Colonic mucosa (tissue), 4 donors: ENCODE results near the gene IRF3. TPM values are rescaled to one million over a fixed set of nuclear protein-coding genes. Genes with fewer than 3 reads are reported as not detected.

ENCODE experiments used
- DNase-seq: peaks from one replicate; pipeline ENCODE4 v3.0.0-alpha.2; 2020
- H3K27ac ChIP-seq: fragments of 200-600 bp; one replicate; pipeline ENCODE4 v1.8.0; 2021
- H3K27me3 ChIP-seq: fragments of 200-600 bp; one replicate; pipeline ENCODE4 v1.8.0; 2021
- H3K36me3 ChIP-seq: fragments of 200-600 bp; one replicate; pipeline ENCODE4 v1.8.0; 2021
- H3K4me1 ChIP-seq: fragments of 200-600 bp; one replicate; pipeline ENCODE4 v1.8.0; 2021; ENCODE audit warnings: mild to moderate bottlenecking
- H3K4me3 ChIP-seq: fragments of 200-600 bp; one replicate; pipeline ENCODE4 v1.8.0; 2021
- H3K9ac ChIP-seq, 2 donors: one replicate each; pipeline ENCODE4 v1.7.0; 2013; ENCODE audit warnings: control low read depth in 2 of 2, low read depth in 2 of 2, low read length in 2 of 2
- H3K9me3 ChIP-seq: fragments of 200-600 bp; one replicate; pipeline ENCODE4 v1.8.0; 2021
- CTCF ChIP-seq: fragments of 200-600 bp; IDR thresholded peaks from one replicate; pipeline ENCODE4 v1.8.0; 2022; ENCODE audit warnings: antibody characterized with exemption, mild to moderate bottlenecking
- intact Hi-C: fragments of 100-400 bp; cut with DNase I; formaldehyde crosslinking; loops from one replicate; pipeline ENCODE4 v1.14.1; 2022
- total RNA-seq, 2 donors: library from RNA; stranded (reverse); fragmentation: NEBNext Ultra II Directional in 1 of 2; extraction: Animal tissue kit (Norgen Biotek cat#: 25700) in 1 of 2; gene quantifications; one replicate each; pipeline ENCODE4 v1.2.1, GENCODE V29; 2021
- donor health status: healthy.
- donor health status: DM: no; HTN: no; CAD: no.
- donor health status: DM: no; HTN: no; CAD: no.

IRF3 gene
- total RNA-seq, 2 donors from 2014 or later = 62.9 to 190 TPM

GRCh38 chr19:49677901-49678674, 12.4 kb upstream of the IRF3 start:
- Histone ChIP-seq H3K4me3 (peak overlapping the region; percentile 66), H3K9ac (peak overlapping the region; percentile 82 to 97), H3K36me3 (no peaks in the 10 kb centered on the region), H3K4me1 (peaks cover 12% of the 10 kb centered on the region), H3K27ac (peak overlapping the region; percentile 88), H3K27me3 (no peaks in the 10 kb centered on the region), H3K9me3 (no peaks in the 10 kb centered on the region)
- TF ChIP-seq CTCF = peak; percentile 39
- peak; percentile 86 for DNase-seq
- intact Hi-C loops = no loop called here

- Histone ChIP-seq H3K9ac (peak within 1 kb of the TSS; percentile 82 to 97), H3K4me1 (peaks cover 12% of the 10 kb centered on the region)
These were observed 11.7 kb upstream of the IRF3 start, which contains the start of gene PRMT1 for GRCh38 chr19:49677231-49677900. Gene PRMT1 (plus strand): TSS chr19:49677271. CDS start chr19:49677281, 10 bp downstream.

GRCh38 chr19:49676784-49677230, 11.2 kb upstream of the IRF3 start:
- DNase-seq = peak; percentile 100
- peak overlapping the region; percentile 66 for H3K4me3 ChIP-seq
- intact Hi-C loops = no loop called here
- peak overlapping the region; percentile 82 to 97 for H3K9ac ChIP-seq
- no peaks in the 10 kb centered on the region for H3K36me3 ChIP-seq
- no peaks in the 10 kb centered on the region for H3K27me3 ChIP-seq
- peak overlapping the region; percentile 88 for H3K27ac ChIP-seq
- peaks cover 12% of the 10 kb centered on the region for H3K4me1 ChIP-seq
- H3K9me3 ChIP-seq = no peaks in the 10 kb centered on the region
- TF ChIP-seq CTCF = no peak

More at GRCh38 chr19:49677231-49677900, 11.7 kb upstream of the IRF3 start, which contains the start of gene PRMT1:
- intact Hi-C loops = no loop called here
- H3K36me3 ChIP-seq = no peaks in the 10 kb centered on the region
- no peak for TF ChIP-seq CTCF
- H3K27ac ChIP-seq = peak within 1 kb of the TSS; percentile 88
- no peak for DNase-seq
- H3K4me3 ChIP-seq = peak within 1 kb of the TSS; percentile 66
- H3K27me3 ChIP-seq = no peaks in the 10 kb centered on the region
- H3K9me3 ChIP-seq = no peaks in the 10 kb centered on the region

DNA sequence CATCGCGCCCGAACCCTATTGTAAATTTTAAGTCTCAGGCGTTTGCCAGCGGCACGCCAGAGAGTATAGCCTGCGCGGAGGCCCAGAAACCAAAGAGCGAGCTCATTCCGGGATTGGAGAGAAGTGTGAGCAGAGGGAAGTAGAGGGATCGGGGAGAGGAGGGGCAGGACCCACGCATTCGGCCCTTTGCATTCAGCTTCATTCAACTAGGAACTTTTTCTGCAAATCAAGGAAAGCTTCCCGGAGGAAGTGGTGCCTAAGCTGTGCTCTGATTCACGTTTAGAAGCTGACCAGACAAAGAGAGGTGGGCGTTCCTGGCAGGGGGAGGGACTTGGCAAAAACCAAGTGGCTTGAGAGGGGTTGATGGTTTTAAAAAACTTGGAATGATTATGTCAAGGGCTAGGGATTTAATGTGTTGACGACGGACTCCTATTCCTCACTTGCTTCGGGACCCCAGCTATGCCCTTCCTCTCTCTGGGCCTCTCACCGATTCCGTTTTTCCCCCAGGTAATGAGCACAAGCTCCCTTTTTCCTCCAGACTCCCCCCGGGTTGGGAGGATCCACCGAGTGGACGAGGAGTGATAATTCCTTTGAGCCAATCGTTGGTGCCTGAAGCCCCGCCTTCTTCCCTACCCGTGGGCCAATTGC, 10.6 kb upstream of the IRF3 start:
- H3K9me3 ChIP-seq = no peaks in the 10 kb centered on the region
- H3K9ac ChIP-seq = peak overlapping the region; percentile 28 to 81
- peak overlapping the region; percentile 29 for H3K4me3 ChIP-seq
- H3K4me1 ChIP-seq = peaks cover 12% of the 10 kb centered on the region
- intact Hi-C loops = no loop called here
- peak overlapping the region; percentile 88 for H3K27ac ChIP-seq
- H3K36me3 ChIP-seq = no peaks in the 10 kb centered on the region
- no peaks in the 10 kb centered on the region for H3K27me3 ChIP-seq
- peak; percentile 90 for DNase-seq
- no peak for TF ChIP-seq CTCF
